ENCODE measurements around the gene PBX1. TPM values are rescaled to one million over a fixed set of nuclear protein-coding genes. Genes with fewer than 3 reads are reported as not detected.
A peak's percentile ranks its signal among the peaks of the same experiment; 100 is the strongest.

The PBX1 gene
- polyA plus RNA-seq, 3 donors, result 0.07 TPM; not detected in 2

- H3K27me3 ChIP-seq (ENCODE audit: control insufficient read depth in 2 of 2, insufficient read depth in 2 of 2, low read length in 2 of 2), result peaks cover 75 to 76% of the 10 kb centered on the region in 2 donors
- no peaks in the 10 kb centered on the region for H4K20me1 ChIP-seq (ENCODE audit: insufficient read depth, low read length)
- no peaks in the 10 kb centered on the region for H3K79me2 ChIP-seq (ENCODE audit: insufficient read depth, low read length)
- TF ChIP-seq CTCF (IDR thresholded peaks at IDR 0.05), result no peak
- peak overlapping the region in 1 of 3 experiments; percentile 24 for H3K4me3 ChIP-seq (replicated peaks in 1 of 3; ENCODE audit: low read depth in 2 of 3, low read length in 3 of 3)
- peak; percentile 23 to 68 (median 54) for DNase-seq
- no CpG with 5 or more reads among the region's 8 CpGs for WGBS (ENCODE audit: insufficient coverage)
- intact Hi-C loops (cut with micrococcal nuclease), result no loop called here
- peaks cover 2 to 9% (median 4%) of the 10 kb centered on the region in 7 donors for H3K9me3 Mint-ChIP-seq
- H3K4me2 ChIP-seq (replicated peaks; ENCODE audit: extremely low read depth, low read length, poor library complexity, severe bottlenecking), result peak overlapping the region; percentile 31
- H3K4me1 Mint-ChIP-seq, result peaks cover 61% of the 10 kb centered on the region
- no peaks in the 10 kb centered on the region for H3K36me3 ChIP-seq (replicated peaks in 1 of 2; ENCODE audit: control insufficient read depth in 1 of 2, insufficient read depth in 2 of 2, low read length in 2 of 2)
- peak overlapping the region in 1 of 2 donors; percentile 77 for H3K4me3 Mint-ChIP-seq
- peaks cover 43 to 44% of the 10 kb centered on the region in 2 donors for H3K4me1 ChIP-seq (ENCODE audit: control insufficient read depth in 1 of 2, insufficient read depth in 2 of 2, low read length in 2 of 2)
- H3K27me3 Mint-ChIP-seq (ENCODE audit: low read depth in 3 of 3), result peaks cover 70 to 80% (median 70%) of the 10 kb centered on the region in 3 donors
- peaks cover 0 to 7% of the 10 kb centered on the region in 2 donors for H3K9me3 ChIP-seq (replicated peaks in 1 of 2; ENCODE audit: control insufficient read depth in 1 of 2, insufficient read depth in 1 of 2, low read length in 2 of 2)
- no peak overlapping the region for H2AFZ ChIP-seq (ENCODE audit: insufficient read depth, low read depth, low read length, poor library complexity, severe bottlenecking)
- H3K9ac ChIP-seq (ENCODE audit: insufficient read depth, low read length, poor library complexity, severe bottlenecking), result no peak overlapping the region
- no peak overlapping the region for H3K27ac ChIP-seq (ENCODE audit: low read depth in 1 of 2, low read length in 2 of 2)
- peaks cover 10 to 24% of the 10 kb centered on the region in 2 donors for H3K36me3 Mint-ChIP-seq
- H3K27ac Mint-ChIP-seq, result peak overlapping the region in 3 of 7 donors; percentile 6 to 50 (median 31)
Observed at GRCh38 chr1:164719676-164720439, 160.9 kb downstream of the PBX1 start.

GRCh38 chr1:164720440-164721227 is 161.7 kb downstream of the PBX1 start:
- H4K20me1 ChIP-seq (ENCODE audit: insufficient read depth, low read length), result no peaks in the 10 kb centered on the region
- H3K36me3 Mint-ChIP-seq, result peaks cover 8 to 19% of the 10 kb centered on the region in 2 donors
- peaks cover 76% of the 10 kb centered on the region in 2 donors for H3K27me3 ChIP-seq (ENCODE audit: control insufficient read depth in 2 of 2, insufficient read depth in 2 of 2, low read length in 2 of 2)

More at GRCh38 chr1:164720440-164721227, 161.7 kb downstream of the PBX1 start:
- Histone ChIP-seq H3K79me2 (ENCODE audit: insufficient read depth, low read length) (no peaks in the 10 kb centered on the region), H3K4me1 (ENCODE audit: control insufficient read depth in 1 of 2, insufficient read depth in 2 of 2, low read length in 2 of 2) (peaks cover 43 to 44% of the 10 kb centered on the region in 2 donors), H2AFZ (ENCODE audit: insufficient read depth, low read depth, low read length, poor library complexity, severe bottlenecking) (no peak overlapping the region), H3K9ac (ENCODE audit: insufficient read depth, low read length, poor library complexity, severe bottlenecking) (no peak overlapping the region), H3K36me3 (replicated peaks in 1 of 2; ENCODE audit: control insufficient read depth in 1 of 2, insufficient read depth in 2 of 2, low read length in 2 of 2) (no peaks in the 10 kb centered on the region), H3K4me2 (replicated peaks; ENCODE audit: extremely low read depth, low read length, poor library complexity, severe bottlenecking) (peak overlapping the region; percentile 31), H3K27ac (ENCODE audit: low read depth in 1 of 2, low read length in 2 of 2) (no peak overlapping the region), H3K9me3 (replicated peaks in 1 of 2; ENCODE audit: control insufficient read depth in 1 of 2, insufficient read depth in 1 of 2, low read length in 2 of 2) (peaks cover 0 to 7% of the 10 kb centered on the region in 2 donors), H3K4me3 (replicated peaks in 1 of 3; ENCODE audit: low read depth in 2 of 3, low read length in 3 of 3) (peak overlapping the region in 1 of 3 experiments; percentile 24)
- Mint-ChIP-seq H3K4me1 (peaks cover 54% of the 10 kb centered on the region), H3K27ac (peak overlapping the region in 4 of 7 donors; percentile 50 to 63 (median 52)), H3K4me3 (peak overlapping the region; percentile 12 to 77), H3K9me3 (peaks cover 3 to 11% (median 8%) of the 10 kb centered on the region in 7 donors), H3K27me3 (ENCODE audit: low read depth in 3 of 3) (peaks cover 70 to 80% (median 70%) of the 10 kb centered on the region in 3 donors)
- 0% methylated on average over 2 of the region's 7 CpGs for WGBS (ENCODE audit: insufficient coverage)
- DNase-seq, result peak; percentile 11 to 53 (median 34)
- intact Hi-C loops (cut with micrococcal nuclease), result no loop called here
- TF ChIP-seq CTCF (IDR thresholded peaks at IDR 0.05), result no peak

All from CD14-positive monocyte (primary cell).